Fibroblast of upper back skin (primary cell): Measurements from ENCODE around the gene SSNA1.

ENCODE experiments used
- DNase-seq: peaks from one replicate; pipeline ENCODE4 v3.0.0-alpha.2; 2013

Gene SSNA1

GRCh38 chr9:137184881-137185660 lies 3.4 kb upstream of the SSNA1 start:
- no peak for DNase-seq

GRCh38 chr9:137185921-137186320 lies 2.6 kb upstream of the SSNA1 start:
- DNase-seq, result no peak

DNA sequence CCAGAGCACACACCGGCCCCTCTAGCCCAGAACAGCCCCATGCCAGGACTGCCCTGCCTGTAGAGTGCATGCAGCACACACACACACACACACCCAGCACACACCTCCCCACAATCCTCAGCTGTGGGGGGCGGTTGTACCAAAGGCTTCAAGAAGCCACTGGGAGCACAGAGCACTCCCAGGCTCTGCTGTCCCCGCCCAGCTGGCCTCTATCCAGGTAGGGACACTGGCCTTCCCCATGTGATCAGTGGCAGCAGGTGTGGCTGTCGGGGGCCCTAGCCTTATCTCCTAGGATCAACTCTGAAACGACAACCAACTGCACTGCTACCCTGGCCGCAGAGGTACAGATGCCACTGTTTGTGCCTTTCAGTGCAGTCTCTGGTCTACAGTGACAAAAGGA lies 2.1 kb upstream of the SSNA1 start:
- no peak for DNase-seq

GRCh38 chr9:137187386-137187785 lies 1.1 kb upstream of the SSNA1 start:
- no peak for DNase-seq

- no peak for DNase-seq
Observed at GRCh38 chr9:137188086-137188489, 388 bp upstream of the SSNA1 start.

DNA sequence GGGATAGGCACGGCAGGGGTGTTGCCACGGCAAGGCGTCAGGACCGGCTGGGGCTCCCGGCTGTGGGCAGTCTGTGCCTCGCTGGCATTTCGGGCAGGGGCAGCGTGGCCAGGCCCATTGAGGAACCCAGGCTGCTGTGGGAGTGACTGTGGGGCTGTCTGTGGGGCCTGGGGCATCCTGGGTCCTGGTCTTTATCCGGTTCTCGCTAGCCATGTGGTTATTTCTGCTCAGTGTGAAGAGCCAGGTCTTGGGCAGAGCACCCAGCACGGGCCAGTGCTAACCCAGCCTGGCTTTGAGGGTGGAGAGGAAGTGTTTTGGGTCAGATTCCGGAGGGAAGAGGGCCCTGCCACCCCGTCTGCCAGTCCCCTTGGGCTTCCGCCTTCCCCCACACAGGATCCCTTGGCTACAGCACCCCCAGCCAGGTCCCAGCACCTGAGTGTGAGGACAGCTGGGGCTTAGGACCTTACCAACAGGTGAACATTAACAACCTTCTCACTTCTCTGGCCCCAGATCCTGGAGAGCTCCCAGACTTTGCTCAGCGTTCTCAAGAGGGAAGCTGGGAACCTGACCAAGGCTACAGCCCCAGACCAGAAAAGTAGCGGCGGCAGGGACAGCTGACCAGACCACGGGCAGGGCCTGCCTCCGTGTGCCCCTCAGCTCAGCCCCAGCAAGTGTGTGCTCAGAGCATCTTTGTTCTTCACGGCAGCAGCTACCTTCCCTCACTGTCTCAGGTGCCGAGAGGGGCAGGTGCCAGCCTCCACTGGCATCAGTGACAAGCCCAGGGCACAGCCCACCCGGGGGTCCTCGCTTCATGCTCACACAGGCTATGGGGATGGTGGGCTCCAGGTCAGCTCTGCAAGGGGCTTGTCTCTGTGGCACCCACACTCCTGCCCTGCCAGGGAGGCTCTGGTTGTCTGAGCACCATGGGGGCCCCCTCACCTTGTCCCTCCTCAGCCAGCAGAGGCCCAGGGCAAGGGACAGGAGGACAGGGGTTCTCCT lies 1.1 kb downstream of the SSNA1 start:
- DNase-seq, result no peak

GRCh38 chr9:137190315-137190856 lies 1.9 kb downstream of the SSNA1 start:
- no peak for DNase-seq

DNA sequence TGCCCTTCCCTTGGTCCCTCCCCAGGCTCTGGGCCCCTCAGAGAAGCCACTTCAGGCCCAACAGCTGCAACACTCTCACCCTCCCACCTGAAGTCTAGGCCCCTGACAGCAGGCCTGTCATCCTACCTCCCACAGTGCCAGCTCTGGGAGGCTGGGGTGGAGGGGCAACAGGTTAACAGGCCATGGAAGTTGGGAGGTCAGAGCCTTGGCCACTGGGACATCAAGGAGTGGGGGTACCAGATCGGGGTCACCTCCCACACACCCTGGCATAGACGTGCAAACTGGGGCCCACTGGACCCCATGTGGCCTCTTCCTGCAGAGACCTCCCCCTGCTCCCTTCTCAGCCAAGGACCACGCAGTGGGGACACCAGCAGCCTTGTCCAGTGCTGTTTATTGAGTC lies 2.8 kb downstream of the SSNA1 start:
- DNase-seq, result no peak

DNA sequence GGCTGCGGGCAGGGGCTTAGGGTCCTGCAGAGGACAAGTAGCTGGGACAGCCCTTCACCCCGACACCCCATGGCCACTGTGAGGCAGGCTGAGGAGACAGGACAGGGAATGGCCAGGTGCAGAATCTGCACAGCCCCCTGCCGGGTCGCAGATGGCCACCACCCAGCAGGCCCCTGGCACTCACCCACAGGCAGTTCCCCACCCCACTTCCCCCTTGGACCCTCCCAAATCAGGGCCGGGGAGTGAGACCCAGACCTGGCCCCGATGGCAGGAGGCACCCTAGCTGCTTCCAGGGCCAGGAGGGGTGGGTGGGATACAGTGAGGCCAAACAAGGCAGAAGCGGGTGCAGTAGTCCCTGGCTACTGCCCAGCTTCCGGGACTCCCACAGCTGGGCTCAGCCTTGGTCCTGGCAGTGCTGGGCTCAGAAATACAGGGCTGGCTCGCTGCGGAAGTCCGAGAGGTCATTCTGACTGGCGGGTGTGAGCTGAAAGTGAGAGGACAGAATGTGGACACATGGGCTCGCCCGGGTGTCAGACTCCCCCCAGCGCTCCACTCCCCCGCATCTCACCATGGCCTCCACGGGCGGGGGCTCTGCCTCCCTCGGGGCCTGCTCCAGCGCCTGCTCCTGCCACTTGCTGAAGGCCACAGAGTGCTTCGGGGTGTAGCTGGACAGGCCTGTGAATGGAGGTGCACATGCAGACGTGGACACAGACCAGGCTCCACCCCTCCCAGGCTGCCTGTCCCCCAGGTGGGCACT lies 3.4 kb downstream of the SSNA1 start:
- DNase-seq, result no peak

DNA sequence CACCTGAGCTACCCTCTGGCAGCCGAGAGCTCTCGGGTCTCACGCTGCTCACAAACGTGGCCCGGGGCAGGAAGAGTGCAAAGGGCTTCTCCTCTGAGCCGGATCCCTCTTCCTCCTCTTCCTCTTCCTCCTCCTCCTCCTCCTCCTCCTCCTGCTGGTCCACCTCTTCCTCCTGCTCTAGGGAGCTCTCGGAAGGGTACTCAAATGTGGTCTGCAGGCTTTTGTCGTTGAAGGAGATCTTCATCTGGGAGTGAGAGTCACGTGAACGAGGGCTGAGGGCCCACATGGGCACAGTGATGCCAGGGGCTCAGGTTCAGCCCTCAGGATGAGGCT lies 3.9 kb downstream of the SSNA1 start:
- DNase-seq, result no peak

GRCh38 chr9:137192859-137193258 lies 4.4 kb downstream of the SSNA1 start:
- DNase-seq, result no peak

DNA sequence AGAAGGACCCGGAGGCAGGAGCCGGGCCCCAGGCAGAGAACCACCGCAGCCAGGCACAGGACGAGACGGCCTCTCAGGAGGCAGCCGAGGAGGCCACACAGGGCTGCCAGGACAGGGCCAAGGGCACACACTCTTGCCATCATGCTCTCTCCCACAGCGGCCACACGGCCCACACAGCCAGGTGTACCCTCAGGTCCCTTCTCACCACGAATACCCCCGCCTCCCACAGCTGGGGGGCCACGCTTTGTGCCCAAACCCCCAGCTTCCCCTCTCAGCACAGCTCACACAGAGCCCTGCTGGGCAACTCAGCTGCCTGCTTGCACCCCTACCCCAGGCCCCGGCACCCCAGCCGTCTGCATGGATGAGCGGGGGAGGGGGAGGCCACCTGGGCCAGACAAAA lies 5.3 kb downstream of the SSNA1 start:
- DNase-seq, result no peak

DNA sequence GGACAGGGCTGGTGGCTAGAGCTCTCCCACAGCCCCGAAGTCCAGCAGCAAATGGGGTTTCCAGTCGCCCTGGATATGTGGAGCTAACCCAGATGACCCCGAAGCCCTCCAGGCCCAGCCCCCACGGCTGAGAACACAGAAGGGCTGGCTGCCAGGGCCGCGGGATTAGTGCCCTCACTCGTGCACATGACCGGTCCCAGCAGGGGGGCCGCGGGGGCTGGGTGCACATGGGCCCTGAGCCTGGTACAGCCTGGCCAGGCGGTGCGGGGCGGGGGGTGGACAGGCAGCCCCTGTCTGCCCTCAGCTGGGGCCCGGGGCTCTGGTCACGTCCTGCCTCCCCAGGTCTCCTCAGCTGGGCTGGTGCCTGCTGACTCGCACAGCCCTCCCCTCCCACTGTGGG lies 5.9 kb downstream of the SSNA1 start:
- no peak for DNase-seq

- DNase-seq, result no peak
Observed at GRCh38 chr9:137194909-137195308, 6.4 kb downstream of the SSNA1 start.

- no peak for DNase-seq
Observed at GRCh38 chr9:137195525-137196220, 7.2 kb downstream of the SSNA1 start.

DNA sequence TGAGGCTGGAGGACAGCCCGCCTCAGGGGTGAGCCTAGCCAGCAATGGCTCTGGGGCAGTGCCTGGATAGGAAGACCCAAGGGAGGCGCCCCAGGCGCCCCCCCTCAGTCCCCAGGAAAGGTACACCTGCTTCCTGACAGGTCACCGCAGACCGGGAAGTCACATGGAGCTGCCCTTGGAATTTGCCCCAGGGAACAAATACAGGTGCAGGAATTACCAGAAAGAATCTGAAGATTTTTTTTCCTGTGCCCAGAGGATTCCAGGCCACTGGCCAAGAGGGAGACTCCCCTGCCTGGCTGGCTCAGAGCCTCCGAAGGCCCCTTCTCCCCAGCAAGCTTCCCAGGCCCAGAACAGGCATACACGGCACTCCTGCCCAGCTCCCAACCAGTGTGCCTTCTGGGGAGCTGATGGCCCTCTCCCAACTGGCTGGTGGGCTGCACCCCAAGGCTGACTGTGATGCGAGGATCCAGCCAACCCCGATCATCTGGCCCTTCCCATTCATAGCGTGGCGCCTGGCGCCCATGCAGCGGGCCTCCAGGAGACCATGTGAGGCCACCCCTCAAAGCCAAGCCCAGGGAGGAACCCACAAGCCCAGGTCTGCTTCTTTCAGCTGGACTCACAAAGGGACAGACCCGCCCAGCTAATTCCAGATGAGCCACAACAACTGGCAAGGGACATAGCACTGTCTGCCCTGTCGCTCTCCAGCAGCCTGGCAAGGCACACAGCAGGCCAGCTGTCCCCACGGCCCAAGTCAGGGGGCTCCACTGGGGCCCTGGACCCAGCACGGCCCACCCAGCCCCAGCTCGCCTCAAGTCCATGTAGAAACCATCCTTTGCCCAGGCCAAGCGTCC lies 9.8 kb downstream of the SSNA1 start:
- no peak for DNase-seq

- DNase-seq, result no peak
Observed at GRCh38 chr9:137198902-137199283, 10.4 kb downstream of the SSNA1 start.

- no peak for DNase-seq
Observed at GRCh38 chr9:137199411-137200121, 11.1 kb downstream of the SSNA1 start.

- DNase-seq, result peak; percentile 100
Observed at GRCh38 chr9:137200311-137201204, 12.1 kb downstream of the SSNA1 start, which contains the start of gene TPRN. Gene TPRN (minus strand): TSS chr9:137200741. CDS start chr9:137200711, 30 bp downstream.
